GM12874 (cell line): ENCODE measurements around the gene AFM.

ENCODE experiments used
- CTCF ChIP-seq: IDR thresholded peaks from 2 replicates; pipeline ENCODE4 v1.5.1; 2011; ENCODE audit warnings: low read depth, mild to moderate bottlenecking, control low read depth, low read length, moderate library complexity; ENCODE audit not compliant: insufficient read depth

The AFM gene

GRCh38 chr4:73436674-73437557, 44.6 kb upstream of the AFM start:
- no peak for TF ChIP-seq CTCF

- TF ChIP-seq CTCF, result no peak
Observed at GRCh38 chr4:73437558-73437956, 44.0 kb upstream of the AFM start.

- no peak for TF ChIP-seq CTCF
Observed at GRCh38 chr4:73438048-73438447, 43.5 kb upstream of the AFM start.

GRCh38 chr4:73438582-73439215, 42.8 kb upstream of the AFM start:
- no peak for TF ChIP-seq CTCF

GRCh38 chr4:73439445-73439844, 42.1 kb upstream of the AFM start:
- TF ChIP-seq CTCF, result no peak

- no peak for TF ChIP-seq CTCF
Observed at GRCh38 chr4:73439991-73440390, 41.6 kb upstream of the AFM start.

GRCh38 chr4:73440653-73441052, 40.9 kb upstream of the AFM start:
- no peak for TF ChIP-seq CTCF
